Endometrial microvascular endothelial cells (primary cell): Measurements from ENCODE around the gene TRIM29. TPM values are rescaled to one million over a fixed set of nuclear protein-coding genes. Genes with fewer than 3 reads are reported as not detected.

Experiments used
- in situ Hi-C: cut with HindIII; loops from 2 replicates; pipeline ENCODE4 v1.10.0; 2017; ENCODE audit warnings: low sequenced_read_pairs, low pct_unique_long_range_greater_than_20kb; ENCODE audit errors: inconsistent ontology term
- total RNA-seq: library from RNA; depleted of rRNA; stranded (reverse); fragments of >200 nt; gene quantifications from one replicate; pipeline ENCODE4 v1.2.3, GENCODE V29; 2015; ENCODE audit errors: inconsistent ontology term

The TRIM29 gene
- total RNA-seq, 1 donor from 2014 or later: not detected

GRCh38 chr11:120079750-120080610 lies 57.9 kb downstream of the TRIM29 start:
- in situ Hi-C loops: no loop called here

- in situ Hi-C loops: no loop called here
Measured at GRCh38 chr11:120078397-120078796, 59.5 kb downstream of the TRIM29 start.

DNA sequence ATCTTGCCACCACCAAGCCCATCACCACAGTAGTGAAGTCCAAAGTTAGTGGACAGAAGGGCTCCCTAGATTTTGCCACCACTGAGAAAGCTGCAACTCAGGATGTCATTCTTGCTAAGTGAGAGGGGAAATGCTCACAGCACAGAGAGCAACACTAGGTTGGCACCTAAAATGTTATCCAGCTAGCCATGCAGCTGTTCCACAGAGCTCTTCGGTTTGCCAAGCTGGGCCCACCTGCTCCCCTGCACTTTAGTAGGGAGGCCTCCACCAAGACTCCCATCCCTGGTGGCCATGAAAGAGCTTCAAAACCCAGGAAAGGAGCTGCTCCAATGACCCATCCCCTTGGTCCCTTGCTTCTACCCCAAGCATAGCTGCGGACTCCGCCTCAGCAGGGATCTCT lies 63.8 kb downstream of the TRIM29 start:
- in situ Hi-C loops: no loop called here

GRCh38 chr11:120073196-120073595 lies 64.7 kb downstream of the TRIM29 start:
- in situ Hi-C loops: no loop called here

GRCh38 chr11:120068114-120068573 lies 69.8 kb downstream of the TRIM29 start:
- in situ Hi-C loops: no loop called here

DNA sequence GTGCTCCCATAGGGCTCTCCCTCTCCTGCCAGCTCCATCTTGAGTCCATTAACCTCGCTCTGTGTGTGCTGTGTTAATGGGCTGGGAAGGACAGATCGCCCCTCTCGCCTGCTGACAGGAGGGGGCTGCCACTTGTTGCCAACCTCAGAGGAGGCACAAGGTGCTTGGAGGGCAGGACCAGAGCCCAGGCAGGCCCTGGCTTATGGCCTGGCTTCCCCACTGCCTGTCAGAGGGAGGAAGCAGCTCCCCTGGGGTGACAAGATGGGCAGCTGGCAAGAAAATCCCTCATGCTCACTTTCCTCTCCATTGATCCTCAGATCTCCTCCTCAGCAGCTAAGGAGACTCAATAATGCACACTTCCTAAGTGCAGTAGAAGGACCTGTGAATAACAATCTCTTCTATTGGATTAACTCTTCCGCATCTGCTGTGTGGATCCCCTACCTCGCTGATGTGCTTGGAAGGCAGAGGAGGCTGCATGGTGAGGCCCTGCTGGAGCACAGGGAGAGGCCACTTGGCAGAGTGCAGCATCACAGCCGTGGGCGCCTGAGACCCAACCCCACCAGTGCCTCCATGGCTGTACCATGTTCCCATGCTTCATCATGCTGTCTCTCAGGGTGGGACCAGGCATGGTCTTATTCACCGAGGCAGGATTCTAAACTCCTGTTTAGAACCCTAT lies 70.3 kb downstream of the TRIM29 start:
- in situ Hi-C loops: no loop called here

DNA sequence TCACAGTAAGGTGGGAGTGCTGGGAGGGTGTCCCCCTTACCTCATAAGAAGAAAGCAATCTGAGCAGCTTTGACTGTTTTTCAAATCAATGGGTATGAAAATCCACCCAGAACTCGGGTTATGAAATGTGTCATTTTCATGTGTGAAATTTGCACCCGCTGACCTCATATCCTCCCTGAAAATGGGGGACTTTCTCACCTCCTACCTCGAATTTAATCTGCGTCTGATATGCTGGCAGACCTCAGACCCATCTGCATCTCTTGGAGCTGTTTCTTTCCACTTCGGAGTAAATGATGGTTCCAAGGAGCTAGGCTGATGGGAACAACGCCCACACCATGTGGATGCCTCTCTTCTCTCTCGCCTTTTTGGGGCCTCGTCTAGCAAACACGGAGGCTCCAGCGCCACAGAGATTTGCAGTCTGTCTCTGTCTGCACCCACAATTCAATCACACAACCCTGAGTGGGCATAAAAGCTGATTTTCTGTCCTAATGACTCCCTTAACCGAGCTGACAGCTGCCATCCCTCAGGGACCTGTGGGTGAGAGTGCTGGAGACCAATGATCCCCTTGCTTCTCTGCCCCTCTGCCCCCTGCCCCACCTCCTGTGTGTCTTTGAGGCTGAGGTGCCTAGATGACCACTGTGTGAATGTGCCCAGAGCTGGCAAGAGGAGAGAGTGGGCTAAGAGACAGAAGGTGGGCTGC lies 71.0 kb downstream of the TRIM29 start:
- in situ Hi-C loops: no loop called here

GRCh38 chr11:120065876-120066275 lies 72.0 kb downstream of the TRIM29 start:
- in situ Hi-C loops: no loop called here

- in situ Hi-C loops: no loop called here
Measured at GRCh38 chr11:120065176-120065575, 72.7 kb downstream of the TRIM29 start.

DNA sequence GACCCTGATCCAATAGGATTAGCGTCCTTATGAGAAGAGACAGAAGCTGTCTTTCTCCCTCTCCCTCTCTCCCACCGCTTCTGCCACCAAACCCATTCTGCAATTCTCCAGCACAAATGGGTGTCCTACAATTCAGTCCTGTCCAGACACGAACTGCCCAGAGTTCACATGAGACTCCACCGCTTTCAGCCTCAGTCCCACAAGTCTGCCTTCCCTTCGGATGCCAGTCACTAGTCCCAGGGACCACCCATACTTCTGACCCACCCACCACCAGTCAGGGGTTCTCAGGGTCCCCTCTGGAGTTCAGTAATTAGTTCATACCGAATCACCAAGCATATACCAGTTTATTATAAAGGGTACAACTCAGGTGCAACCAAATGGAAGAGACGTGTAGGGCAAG lies 73.6 kb downstream of the TRIM29 start:
- in situ Hi-C loops: no loop called here

GRCh38 chr11:120063686-120064340 lies 74.1 kb downstream of the TRIM29 start:
- in situ Hi-C loops: no loop called here

DNA sequence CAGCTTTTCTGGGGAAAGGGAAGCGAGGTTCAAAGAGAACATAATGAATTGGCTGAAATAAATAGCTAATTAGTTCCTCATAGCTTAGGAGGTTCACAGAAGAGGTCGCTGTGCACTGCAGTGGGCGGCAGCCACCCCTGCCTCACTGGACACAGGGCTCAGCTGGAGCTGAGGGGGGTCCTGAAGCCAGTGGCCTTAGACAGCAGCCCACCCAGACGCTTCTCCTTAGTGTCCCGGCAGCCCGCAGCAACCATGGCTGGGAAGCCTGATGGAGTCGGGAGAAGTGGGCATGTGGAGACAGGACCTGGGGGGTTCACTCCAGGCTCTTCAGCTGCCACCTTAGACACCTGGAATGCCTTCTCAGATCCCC lies 75.4 kb downstream of the TRIM29 start:
- in situ Hi-C loops: no loop called here

DNA sequence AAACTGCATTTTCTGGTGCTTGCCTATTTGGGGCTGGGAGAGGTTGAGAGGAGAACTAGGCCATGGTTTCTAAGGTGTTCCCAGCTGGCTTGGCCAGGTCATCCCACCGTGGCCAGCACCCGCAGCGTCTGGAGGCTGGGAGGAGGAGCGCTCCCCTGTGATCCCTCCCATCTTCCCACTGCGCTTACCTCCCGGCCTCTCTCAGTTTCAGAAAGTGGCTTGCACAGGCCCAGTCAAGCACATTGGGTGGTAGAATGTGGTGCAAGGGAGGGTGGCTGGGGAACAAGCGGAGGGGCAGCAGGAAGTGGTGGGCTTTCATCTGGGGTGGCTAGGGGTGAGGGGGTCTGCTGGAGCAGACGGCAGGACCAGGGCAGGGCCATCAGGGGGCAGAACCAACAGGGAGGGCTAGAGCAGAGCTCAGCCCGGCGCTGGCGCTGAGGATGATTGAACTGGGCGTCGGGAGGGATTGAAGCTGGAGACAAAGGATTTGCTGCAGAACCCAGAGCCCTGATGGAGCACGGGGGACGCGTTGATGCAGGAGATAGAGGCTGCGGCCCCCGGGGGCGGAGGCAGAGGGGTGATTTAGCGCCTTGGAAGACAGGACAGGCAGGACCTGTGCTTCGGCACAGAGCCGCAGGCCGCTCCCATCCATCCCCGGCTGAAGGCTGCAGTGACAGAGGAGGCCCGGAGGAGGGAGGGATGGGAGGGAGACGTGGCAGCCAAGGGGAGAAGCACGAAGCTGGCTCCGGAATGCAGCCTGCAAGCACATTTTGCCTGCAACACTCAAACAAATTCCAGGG lies 76.0 kb downstream of the TRIM29 start:
- in situ Hi-C loops: no loop called here

Other genes starting within 250 kb of the TRIM29 start
- gene OAF, start 72.9 kb upstream of the TRIM29 start, total RNA-seq: 51.8 TPM
- 0.93 TPM for gene POU2F3, start 102.0 kb upstream of the TRIM29 start, total RNA-seq
- gene TLCD5, start 187.2 kb upstream of the TRIM29 start, total RNA-seq: 14.6 TPM
- gene ARHGEF12, start 198.3 kb upstream of the TRIM29 start, total RNA-seq: 60.8 TPM